Retinal pigment epithelial cell (primary cell): ENCODE measurements around the gene CCDC57.

Experiments
- DNase-seq: peaks from one replicate; pipeline ENCODE4 v3.0.0-alpha.2; 2010; ENCODE audit warnings: low read depth
- H3K4me3 ChIP-seq: 2 replicates; pipeline ENCODE4 v1.5.1; 2011; ENCODE audit warnings: mild to moderate bottlenecking, low read length, control low read depth, moderate library complexity
- CTCF ChIP-seq: conservative IDR thresholded peaks from 2 replicates; pipeline ENCODE4 v1.5.1; 2011; ENCODE audit warnings: low read depth, low read length, control low read depth, inconsistent platforms

Gene CCDC57

DNA sequence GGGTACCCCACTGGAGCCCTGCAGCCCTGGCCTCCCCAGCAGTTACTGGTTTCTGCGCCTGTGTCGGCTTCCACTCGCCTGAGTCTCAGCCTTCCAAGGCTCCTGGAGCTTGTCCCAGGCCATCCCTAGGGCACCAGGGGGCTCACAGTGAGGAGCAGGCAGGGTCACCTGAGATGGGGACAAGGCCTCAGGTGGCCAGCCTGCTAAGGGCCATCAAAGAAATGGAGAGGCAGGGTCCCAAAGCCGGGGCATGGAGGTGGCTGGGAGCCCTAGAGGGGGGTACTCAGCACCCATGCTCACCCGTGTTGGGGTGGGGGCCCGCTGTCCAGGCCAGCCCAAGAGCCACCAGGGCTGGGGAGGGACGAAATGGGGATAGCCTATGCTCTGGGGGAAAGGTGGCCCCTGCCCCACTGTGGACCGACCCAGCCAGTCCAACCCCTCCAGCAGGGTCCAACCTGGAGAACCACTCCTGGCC lies 115.9 kb downstream of the CCDC57 start:
- H3K4me3 ChIP-seq = peak overlapping the region; percentile 74
- no peak for TF ChIP-seq CTCF
- DNase-seq = no peak

DNA sequence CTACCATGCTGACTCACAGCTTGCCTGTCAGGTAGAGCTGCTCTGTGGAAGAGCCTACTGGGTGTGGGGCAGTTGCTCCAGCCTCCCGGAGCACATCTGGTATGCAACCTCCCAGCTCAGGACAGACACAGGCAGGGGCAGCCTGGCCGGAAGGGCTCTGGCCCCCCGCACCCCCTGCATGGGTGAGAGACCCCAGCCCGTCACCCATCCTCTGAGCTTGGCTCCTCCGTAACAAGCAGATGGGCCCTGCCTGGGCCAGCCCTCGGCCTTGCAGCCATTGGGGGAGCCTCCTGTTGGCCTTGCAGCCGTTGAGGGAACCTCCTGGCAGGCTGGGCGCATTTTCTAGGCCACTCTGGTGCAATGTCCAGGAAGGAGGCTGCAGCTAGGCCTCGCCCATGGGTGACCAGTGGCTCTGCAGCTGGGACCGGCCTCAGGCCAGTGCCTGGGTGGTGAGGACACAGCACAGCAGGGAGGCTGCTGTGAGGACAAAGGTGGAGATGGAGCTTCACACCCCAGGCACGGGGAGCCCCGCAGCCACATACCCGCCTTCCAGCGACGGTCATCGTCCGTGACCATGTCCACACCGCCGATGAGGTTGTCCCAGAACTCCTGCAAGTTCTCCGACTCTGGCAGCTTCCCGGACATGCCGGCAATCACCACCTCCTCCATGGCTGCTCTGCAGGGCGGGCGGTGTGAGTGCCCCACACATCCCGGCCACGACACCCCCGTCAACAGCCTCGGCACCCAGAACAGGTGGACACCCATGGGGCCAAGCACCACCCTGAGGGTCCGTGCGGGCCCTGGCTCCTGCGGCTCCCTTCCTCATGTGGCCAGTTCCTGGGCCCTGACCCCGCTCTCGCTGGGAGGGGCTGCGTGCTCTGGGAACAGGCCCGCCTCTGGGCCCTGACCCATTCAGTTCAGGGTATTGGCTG lies 116.6 kb downstream of the CCDC57 start:
- TF ChIP-seq CTCF = no peak
- H3K4me3 ChIP-seq = peak overlapping the region; percentile 74
- DNase-seq = no peak

GRCh38 chr17:82094931-82095776 lies 117.5 kb downstream of the CCDC57 start:
- no peak for TF ChIP-seq CTCF
- H3K4me3 ChIP-seq = peak overlapping the region; percentile 74
- DNase-seq = no peak

GRCh38 chr17:82092995-82093751 lies 119.5 kb downstream of the CCDC57 start:
- TF ChIP-seq CTCF = no peak
- DNase-seq = no peak
- no peak overlapping the region for H3K4me3 ChIP-seq

DNA sequence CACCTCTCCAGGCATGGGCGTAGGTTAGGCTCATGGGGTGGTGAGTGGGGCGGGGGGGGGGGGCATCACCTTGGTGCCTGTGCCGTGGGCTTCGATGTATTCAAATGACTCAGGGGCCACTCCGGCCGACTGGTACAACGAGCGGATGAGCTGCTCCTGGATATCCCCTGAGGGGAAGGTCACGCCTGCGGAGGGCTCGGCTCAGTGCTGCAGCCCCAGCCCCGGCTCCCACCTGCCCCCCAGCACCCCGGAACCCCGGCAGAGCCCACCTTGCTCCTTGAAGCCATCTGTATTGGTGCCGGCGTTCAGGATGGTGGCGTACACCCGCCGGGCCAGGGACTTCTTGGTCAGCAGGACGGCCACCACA lies 120.0 kb downstream of the CCDC57 start:
- no peak for DNase-seq
- H3K4me3 ChIP-seq = no peak overlapping the region

DNA sequence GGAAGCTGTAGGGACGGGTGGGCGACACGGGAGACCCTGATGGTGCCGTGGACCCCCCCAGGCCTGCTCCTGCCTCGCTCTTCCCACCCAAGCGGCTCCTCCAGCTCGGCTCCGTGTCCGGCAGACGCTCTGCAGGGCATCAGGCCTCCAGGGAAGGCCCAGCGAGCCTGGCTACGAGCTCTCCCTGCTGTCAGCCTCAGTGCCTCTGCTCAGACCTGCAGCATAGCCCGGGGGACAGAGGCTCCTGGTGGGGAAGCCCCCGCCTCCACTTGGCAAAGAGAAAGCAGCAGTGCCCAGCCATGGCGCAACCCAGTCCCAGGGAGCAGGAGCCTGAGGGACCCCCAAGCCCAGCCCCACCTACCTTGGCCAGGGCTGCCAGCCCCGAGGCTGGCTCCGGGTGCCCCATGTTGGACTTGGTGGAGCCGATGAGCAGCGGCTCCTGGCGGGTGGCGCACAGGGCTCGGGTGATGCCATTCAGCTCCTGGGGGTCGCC lies 120.5 kb downstream of the CCDC57 start:
- no peak overlapping the region for H3K4me3 ChIP-seq
- no peak for DNase-seq
- no peak for TF ChIP-seq CTCF

More for the DNA sequence above, 120.0 kb downstream of the CCDC57 start:
- no peak for TF ChIP-seq CTCF
